Nephron progenitor cell (in vitro differentiated cells): ENCODE data around the gene POU6F1.

ENCODE experiments used
- DNase-seq: peaks from one replicate; pipeline ENCODE4 v3.0.0; 2021
- H3K27ac Mint-ChIP-seq: 2 replicates; pipeline ENCODE4 v1.8.0; 2021; ENCODE audit warnings: mild to moderate bottlenecking, moderate library complexity, mixed read lengths
- H3K27me3 Mint-ChIP-seq: 2 replicates; pipeline ENCODE4 v1.8.0; 2021; ENCODE audit warnings: mild to moderate bottlenecking, low read depth, mixed read lengths; ENCODE audit not compliant: poor library complexity
- H3K36me3 Mint-ChIP-seq: 2 replicates; pipeline ENCODE4 v1.8.0; 2021; ENCODE audit warnings: low read depth, mixed read lengths
- H3K4me1 Mint-ChIP-seq: 2 replicates; pipeline ENCODE4 v1.8.0; 2021; ENCODE audit warnings: mixed read lengths
- H3K4me3 Mint-ChIP-seq: 2 replicates; pipeline ENCODE4 v1.8.0; 2021; ENCODE audit warnings: mild to moderate bottlenecking, moderate library complexity, mixed read lengths
- H3K9me3 Mint-ChIP-seq: 2 replicates; pipeline ENCODE4 v1.8.0; 2021; ENCODE audit warnings: mild to moderate bottlenecking, moderate library complexity, mixed read lengths
- TF ChIP-seq, protein P1 (sequence below): fragments of 200-600 bp; sonication (generic); IDR thresholded peaks from 2 replicates; pipeline ENCODE4 v1.5.0; 2021; ENCODE audit warnings: antibody characterized with exemption

Gene POU6F1

DNA sequence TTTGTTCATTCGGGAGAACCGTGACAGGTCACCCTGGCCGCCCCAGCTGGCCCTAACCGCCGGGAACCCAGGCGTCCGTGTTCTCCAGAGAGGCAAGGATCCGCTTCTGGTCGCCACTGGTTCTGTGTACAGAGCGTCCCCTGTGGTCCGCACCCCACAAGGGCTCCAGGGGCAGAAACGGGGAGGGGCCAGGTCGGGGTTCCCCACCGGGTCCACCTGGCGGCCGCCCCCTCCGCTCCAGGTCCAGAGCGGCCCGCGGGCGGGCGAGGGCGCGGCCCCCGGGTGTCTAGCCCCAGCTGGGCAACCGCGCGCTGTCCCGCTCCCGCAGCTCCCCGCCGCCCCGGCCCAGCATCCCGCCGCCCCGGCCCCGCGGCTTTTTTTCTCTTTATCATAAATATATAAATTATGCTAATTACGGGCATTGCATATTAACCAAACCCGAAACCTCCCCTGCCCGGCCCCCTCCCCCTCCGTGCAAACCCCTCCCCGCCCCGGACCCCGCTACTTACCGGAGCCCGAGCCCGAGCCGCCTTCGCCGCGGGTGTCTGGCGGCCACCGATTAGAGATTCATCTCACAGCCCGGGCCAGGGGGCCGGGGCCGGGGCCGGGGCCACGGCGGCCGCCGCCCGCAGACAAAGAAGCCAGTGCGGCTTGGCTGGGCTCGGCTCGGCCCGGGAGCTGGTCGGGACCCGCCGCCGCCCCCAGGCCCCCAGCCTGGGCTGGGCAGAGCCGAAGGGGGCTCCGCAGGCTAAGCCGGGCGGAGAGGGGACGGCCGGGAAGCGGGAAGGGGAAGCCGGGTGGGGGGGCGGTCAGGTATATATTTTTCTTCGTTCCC is 512 bp downstream of the POU6F1 start:
- DNase-seq = peak; percentile 61
- H3K27ac Mint-ChIP-seq = no peak overlapping the region
- TF ChIP-seq, protein P1, sequence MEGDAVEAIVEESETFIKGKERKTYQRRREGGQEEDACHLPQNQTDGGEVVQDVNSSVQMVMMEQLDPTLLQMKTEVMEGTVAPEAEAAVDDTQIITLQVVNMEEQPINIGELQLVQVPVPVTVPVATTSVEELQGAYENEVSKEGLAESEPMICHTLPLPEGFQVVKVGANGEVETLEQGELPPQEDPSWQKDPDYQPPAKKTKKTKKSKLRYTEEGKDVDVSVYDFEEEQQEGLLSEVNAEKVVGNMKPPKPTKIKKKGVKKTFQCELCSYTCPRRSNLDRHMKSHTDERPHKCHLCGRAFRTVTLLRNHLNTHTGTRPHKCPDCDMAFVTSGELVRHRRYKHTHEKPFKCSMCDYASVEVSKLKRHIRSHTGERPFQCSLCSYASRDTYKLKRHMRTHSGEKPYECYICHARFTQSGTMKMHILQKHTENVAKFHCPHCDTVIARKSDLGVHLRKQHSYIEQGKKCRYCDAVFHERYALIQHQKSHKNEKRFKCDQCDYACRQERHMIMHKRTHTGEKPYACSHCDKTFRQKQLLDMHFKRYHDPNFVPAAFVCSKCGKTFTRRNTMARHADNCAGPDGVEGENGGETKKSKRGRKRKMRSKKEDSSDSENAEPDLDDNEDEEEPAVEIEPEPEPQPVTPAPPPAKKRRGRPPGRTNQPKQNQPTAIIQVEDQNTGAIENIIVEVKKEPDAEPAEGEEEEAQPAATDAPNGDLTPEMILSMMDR = no peak
- H3K4me3 Mint-ChIP-seq = peak overlapping the region; percentile 82
- peaks cover 14% of the 10 kb centered on the region for H3K4me1 Mint-ChIP-seq
- peaks cover 14% of the 10 kb centered on the region for H3K27me3 Mint-ChIP-seq
- H3K36me3 Mint-ChIP-seq = no peaks in the 10 kb centered on the region
- no peaks in the 10 kb centered on the region for H3K9me3 Mint-ChIP-seq

DNA sequence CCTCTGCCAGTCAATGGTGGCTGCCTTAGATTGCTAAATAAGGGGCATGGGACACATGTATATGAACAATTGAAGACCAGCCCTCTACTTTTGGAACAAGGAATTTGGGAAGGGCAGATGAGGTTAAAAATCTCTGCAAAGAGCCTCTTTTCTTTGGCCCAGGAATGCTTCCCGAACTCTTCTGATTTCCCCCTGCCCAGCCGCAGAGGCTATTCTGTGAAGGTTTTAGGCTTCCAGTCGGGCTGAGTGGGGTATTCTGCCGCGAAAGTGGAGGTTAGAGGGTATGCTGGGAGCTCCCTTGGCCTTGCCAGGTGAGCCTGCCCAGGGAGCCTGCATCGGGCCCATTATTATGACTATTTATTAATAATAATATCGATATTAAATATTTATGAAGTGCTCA is 1.2 kb downstream of the POU6F1 start:
- TF ChIP-seq, protein P1 = no peak
- H3K4me1 Mint-ChIP-seq = peaks cover 14% of the 10 kb centered on the region
- no peak for DNase-seq
- H3K27me3 Mint-ChIP-seq = peaks cover 14% of the 10 kb centered on the region
- no peaks in the 10 kb centered on the region for H3K9me3 Mint-ChIP-seq
- peak overlapping the region; percentile 74 for H3K4me3 Mint-ChIP-seq
- H3K27ac Mint-ChIP-seq = no peak overlapping the region
- H3K36me3 Mint-ChIP-seq = no peaks in the 10 kb centered on the region

DNA sequence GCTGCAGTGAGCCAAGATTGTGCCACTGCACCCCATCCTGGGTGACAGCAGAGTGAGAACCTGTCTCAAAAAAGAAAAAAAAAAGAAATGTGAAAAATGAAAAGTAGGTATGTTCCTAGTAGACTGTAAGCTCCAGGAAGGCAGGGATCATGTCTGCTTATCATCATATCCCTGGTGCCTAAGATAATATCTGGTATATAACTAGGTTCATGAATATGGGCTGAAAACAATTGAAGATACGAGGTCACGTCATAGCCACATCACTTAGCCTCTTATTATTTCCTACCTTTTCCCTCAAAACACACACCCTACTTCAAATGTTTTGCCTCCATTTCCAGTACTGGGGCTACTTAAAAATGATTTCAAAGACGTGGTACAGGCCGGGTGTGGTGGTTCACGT is 3.0 kb downstream of the POU6F1 start:
- no peak overlapping the region for H3K4me3 Mint-ChIP-seq
- TF ChIP-seq, protein P1 = no peak
- H3K9me3 Mint-ChIP-seq = no peaks in the 10 kb centered on the region
- peaks cover 14% of the 10 kb centered on the region for H3K27me3 Mint-ChIP-seq
- H3K4me1 Mint-ChIP-seq = peaks cover 14% of the 10 kb centered on the region
- no peak overlapping the region for H3K27ac Mint-ChIP-seq
- no peak for DNase-seq
- no peaks in the 10 kb centered on the region for H3K36me3 Mint-ChIP-seq

DNA sequence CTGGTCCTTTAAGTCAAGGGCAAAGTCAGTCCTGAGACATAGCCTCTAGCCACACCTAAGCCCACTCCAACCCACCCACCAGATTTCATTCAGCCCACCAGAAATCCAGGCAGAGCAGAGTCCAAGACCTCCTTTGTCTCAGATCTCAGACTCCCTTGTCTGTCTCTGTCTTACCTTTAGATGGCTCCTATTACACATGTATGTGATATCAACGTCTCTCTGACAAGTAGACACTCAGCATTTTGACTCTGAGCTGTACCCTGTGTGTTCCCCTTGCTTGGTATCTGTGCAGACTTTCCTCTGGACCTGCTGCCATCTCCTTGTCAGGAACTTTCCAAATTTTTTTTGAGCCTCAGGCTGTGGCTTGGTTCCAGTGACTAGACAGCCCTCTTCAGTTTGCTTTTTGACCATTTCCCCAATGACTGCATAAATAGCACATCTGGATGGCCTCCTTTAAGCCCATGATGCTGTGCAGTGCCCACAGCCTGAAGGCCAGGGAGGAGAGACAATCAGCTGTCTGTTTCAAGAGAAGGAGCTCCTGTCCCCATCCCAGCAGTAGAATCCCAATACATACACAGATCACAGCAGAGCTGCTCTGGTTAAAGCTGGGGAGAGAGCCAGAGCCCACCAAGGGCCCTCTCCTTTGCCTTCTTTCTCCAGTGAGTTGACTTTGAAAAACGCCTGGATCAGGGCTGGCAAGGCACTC is 7.0 kb downstream of the POU6F1 start:
- peaks cover 13% of the 10 kb centered on the region for H3K27me3 Mint-ChIP-seq
- no peak for DNase-seq
- no peak overlapping the region for H3K27ac Mint-ChIP-seq
- H3K9me3 Mint-ChIP-seq = no peaks in the 10 kb centered on the region
- H3K36me3 Mint-ChIP-seq = no peaks in the 10 kb centered on the region
- H3K4me1 Mint-ChIP-seq = no peaks in the 10 kb centered on the region
- TF ChIP-seq, protein P1 = no peak
- H3K4me3 Mint-ChIP-seq = no peak overlapping the region

DNA sequence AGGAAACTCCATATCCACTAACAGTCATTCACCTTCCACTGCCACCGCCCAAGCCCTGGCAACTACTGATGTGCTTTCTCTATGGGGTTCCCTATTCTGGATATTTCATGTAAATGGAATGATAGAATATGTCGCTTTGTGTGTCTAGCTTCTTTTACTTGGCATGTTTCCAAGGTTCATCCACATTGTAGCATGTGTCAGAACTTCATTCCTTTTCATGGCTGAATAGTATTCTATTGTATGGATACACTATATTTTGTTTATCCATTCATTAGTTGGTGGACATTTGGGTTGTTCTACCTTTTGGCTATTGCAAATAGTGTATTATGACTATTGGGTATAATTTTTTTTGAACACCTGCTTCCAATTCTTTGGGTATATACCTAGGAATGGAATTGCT is 8.6 kb downstream of the POU6F1 start:
- Mint-ChIP-seq H3K4me3 (no peak overlapping the region), H3K27ac (no peak overlapping the region), H3K27me3 (peaks cover 11% of the 10 kb centered on the region), H3K4me1 (peaks cover 5% of the 10 kb centered on the region), H3K36me3 (no peaks in the 10 kb centered on the region), H3K9me3 (no peaks in the 10 kb centered on the region)
- TF ChIP-seq, protein P1 = no peak
- no peak for DNase-seq
